Endothelial cell of umbilical vein (primary cell): ENCODE data around the gene PLEKHB2. TPM values are rescaled to one million over a fixed set of nuclear protein-coding genes. Genes with fewer than 3 reads are reported as not detected.

ENCODE experiments used
- BruUV-seq: library from RNA; stranded (reverse); fragments of 400-500 nt; replicated peaks from 2 replicates; lab custom pipeline; 2021; lab: Mats Ljungman, UMichigan
- CTCF ChIA-PET: fragments of 300-600, 350-600 bp; sonication (Branson Sonifier 250); formaldehyde crosslinking; loops from one replicate; lab custom pipeline; 2021; ENCODE audit warnings: antibody characterized with exemption, inconsistent platforms; lab: Charles Lee
- POLR2A ChIA-PET: fragments of 300-600, 350-600 bp; sonication (Branson Sonifier 250); formaldehyde crosslinking; loops from one replicate; lab custom pipeline; 2021; ENCODE audit warnings: antibody characterized with exemption, inconsistent platforms; lab: Charles Lee
- DNase-seq: peaks from one replicate; pipeline ENCODE4 v3.0.0-alpha.2; 2011; ENCODE audit warnings: low read depth, low spot score
- FAIRE-seq: peaks from 2 replicates; lab custom pipeline; 2011; peaks lifted over from hg19 to GRCh38; lab: Jason Lieb, UNC
- H2AFZ ChIP-seq: 2 replicates; pipeline ENCODE4 v1.6.0; 2012; ENCODE audit warnings: low read depth, low read length, control low read depth, inconsistent platforms
- H3K27ac ChIP-seq: 2 replicates; pipeline ENCODE4 v1.5.1; 2011; ENCODE audit warnings: low read depth, mild to moderate bottlenecking, control low read depth, low read length, moderate library complexity; ENCODE audit not compliant: insufficient read depth
- H3K27me3 ChIP-seq, 2 experiments: 2 replicates each; pipeline versions ENCODE4 v1.6.0 to v1.6.1; 2011; ENCODE audit warnings: low read length in 2 of 2, mixed read lengths in 1 of 2; ENCODE audit not compliant: control insufficient read depth in 2 of 2, insufficient read depth in 2 of 2
- H3K36me3 ChIP-seq, 2 experiments: 2 replicates in 1 of 2; 3 replicates in 1 of 2; pipeline ENCODE4 v1.5.1; 2011; ENCODE audit warnings: low read length in 2 of 2, mild to moderate bottlenecking in 1 of 2, moderate library complexity in 1 of 2; ENCODE audit not compliant: control insufficient read depth in 2 of 2, insufficient read depth in 2 of 2; ENCODE audit errors: extremely low read depth in 1 of 2
- H3K4me1 ChIP-seq: 3 replicates; pipeline ENCODE4 v1.5.1; 2011; ENCODE audit warnings: mild to moderate bottlenecking, low read length; ENCODE audit not compliant: control insufficient read depth, insufficient read depth; ENCODE audit errors: extremely low read depth
- H3K4me2 ChIP-seq: 2 replicates; pipeline ENCODE4 v1.6.1; 2011; ENCODE audit warnings: low read length, control low read depth, mixed read lengths; ENCODE audit not compliant: insufficient read depth
- H3K4me3 ChIP-seq, 3 experiments: fragments of 200-600 bp in 1 of 3; sonication (generic), shearing (Covaris generic) in 1 of 3; replicated peaks in 1 of 3; 2 replicates each; pipeline ENCODE4 v1.5.1; 2011 to 2016; ENCODE audit warnings: control low read depth in 3 of 3, low read length in 3 of 3, mild to moderate bottlenecking in 2 of 3, inconsistent platforms in 1 of 3, low read depth in 1 of 3, moderate library complexity in 1 of 3; ENCODE audit not compliant: insufficient read depth in 1 of 3
- H3K79me2 ChIP-seq: 2 replicates; pipeline ENCODE4 v1.6.0; 2012; ENCODE audit warnings: low read length, inconsistent platforms; ENCODE audit not compliant: control insufficient read depth, insufficient read depth
- H3K9ac ChIP-seq: replicated peaks from 2 replicates; pipeline ENCODE3; 2011; ENCODE audit warnings: low read length, control low read depth; ENCODE audit not compliant: insufficient read depth; ENCODE audit errors: extremely low read depth
- H3K9me1 ChIP-seq: replicated peaks from 3 replicates; pipeline ENCODE4 v1.6.0; 2011; ENCODE audit warnings: mild to moderate bottlenecking, low read length; ENCODE audit not compliant: control insufficient read depth, insufficient read depth; ENCODE audit errors: extremely low read depth
- H3K9me3 ChIP-seq: replicated peaks from 2 replicates; pipeline ENCODE4 v1.5.1; 2012; ENCODE audit warnings: low read length, inconsistent platforms; ENCODE audit not compliant: control insufficient read depth, insufficient read depth
- H4K20me1 ChIP-seq: replicated peaks from 2 replicates; pipeline ENCODE3; 2011; ENCODE audit warnings: mild to moderate bottlenecking, low read length; ENCODE audit not compliant: control insufficient read depth, insufficient read depth; ENCODE audit errors: extremely low read depth
- CTCF ChIP-seq, 2 donors: IDR thresholded peaks; 1 replicate in 1 of 2; 2 replicates in 1 of 2; pipeline ENCODE4 v1.5.1; 2011; ENCODE audit warnings: low read length in 2 of 2, mild to moderate bottlenecking in 2 of 2, moderate library complexity in 2 of 2, control low read depth in 1 of 2, inconsistent platforms in 1 of 2, low read depth in 1 of 2; ENCODE audit not compliant: insufficient read depth in 1 of 2; ENCODE audit errors: extremely low read depth in 1 of 2
- EZH2 ChIP-seq: IDR thresholded peaks from 2 replicates; pipeline ENCODE4 v1.6.1; 2012; ENCODE audit warnings: borderline replicate concordance, low read depth, mild to moderate bottlenecking, moderate library complexity, low read length, inconsistent platforms; ENCODE audit not compliant: severe bottlenecking
- FOS ChIP-seq: IDR thresholded peaks from 2 replicates; pipeline ENCODE4 v1.6.1; 2011; ENCODE audit warnings: mild to moderate bottlenecking, low read length, moderate library complexity, borderline replicate concordance; ENCODE audit not compliant: insufficient read depth
- GATA2 ChIP-seq: IDR thresholded peaks from 2 replicates; pipeline ENCODE4 v1.7.0; 2011; ENCODE audit warnings: low read depth, mild to moderate bottlenecking, moderate library complexity, mixed read lengths, low read length; ENCODE audit not compliant: insufficient read length, insufficient read depth
- JUN ChIP-seq: IDR thresholded peaks from 2 replicates; pipeline ENCODE4 v1.6.1; 2011; ENCODE audit warnings: borderline replicate concordance, low read depth; ENCODE audit not compliant: insufficient read length, insufficient read depth
- MAX ChIP-seq: IDR thresholded peaks from 2 replicates; pipeline ENCODE4 v1.6.1; 2011; ENCODE audit not compliant: insufficient read depth, insufficient read length
- MYC ChIP-seq: IDR thresholded peaks from one replicate; pipeline ENCODE4 v1.6.1; 2011; ENCODE audit warnings: mild to moderate bottlenecking, low read depth, low read length
- POLR2A ChIP-seq: IDR thresholded peaks from 2 replicates; pipeline ENCODE4 v1.6.1; 2012; ENCODE audit warnings: low read depth, mild to moderate bottlenecking, control low read depth, low read length
- POLR2AphosphoS5 ChIP-seq: IDR thresholded peaks from 2 replicates; pipeline ENCODE4 v1.6.1; 2012; ENCODE audit warnings: low read depth, mild to moderate bottlenecking, control low read depth, low read length, moderate library complexity; ENCODE audit not compliant: insufficient read depth
- dilution Hi-C: fragments of 300-500 bp; cut with MboI; formaldehyde crosslinking; loops from one replicate; pipeline ENCODE4 v1.15.0; 2019; ENCODE audit warnings: low sequenced_read_pairs; ENCODE audit not compliant: extremely low pct_ligation_motif_present
- intact Hi-C: fragments of 100-400 bp; cut with micrococcal nuclease; formaldehyde crosslinking; loops from one replicate; pipeline ENCODE4 v1.10.0; 2022
- polyA plus RNA-seq, 4 experiments: library from polyadenylated mRNA; depleted of rRNA in 3 of 4; stranded (reverse) in 3 of 4; unstranded in 1 of 4; fragments of >200 nt; gene quantifications; 2 replicates each; pipeline versions ENCODE4 v1.2.1 to v1.2.3, GENCODE V29; 2011 to 2012; ENCODE audit warnings: missing spikeins in 1 of 4
- total RNA-seq: library from RNA; stranded (reverse); gene quantifications from 2 replicates; pipeline ENCODE4 v1.2.3, GENCODE V29; 2021

The PLEKHB2 gene
- total and polyA plus RNA-seq, 2 donors (not counting 3 experiments of a cell fraction or from before 2014, with no cell fraction given): 56.5 to 56.8 TPM

GRCh38 chr2:131058920-131059319 lies 46.2 kb upstream of the PLEKHB2 start:
- H2AFZ ChIP-seq: no peak overlapping the region
- peaks cover 19 to 25% of the 10 kb centered on the region in 2 experiments for H3K36me3 ChIP-seq
- BruUV-seq: no TSS peak
- POLR2A ChIA-PET: no interaction called here
- no peak for DNase-seq
- H4K20me1 ChIP-seq: peaks cover 12% of the 10 kb centered on the region
- no peaks in the 10 kb centered on the region for H3K9me3 ChIP-seq
- H3K9me1 ChIP-seq: no peaks in the 10 kb centered on the region
- peaks cover 4% of the 10 kb centered on the region for H3K4me1 ChIP-seq
- H3K9ac ChIP-seq: no peak overlapping the region
- TF ChIP-seq JUN: no peak
- TF ChIP-seq POLR2A: no peak
- TF ChIP-seq MAX: no peak
- TF ChIP-seq MYC: no peak
- no peak for TF ChIP-seq FOS
- TF ChIP-seq POLR2AphosphoS5: no peak
- no peak for TF ChIP-seq GATA2
- TF ChIP-seq CTCF (IDR thresholded peaks at IDR 0.05; ENCODE audit: extremely low read depth in 1 of 2, insufficient read depth in 1 of 2, low read depth in 1 of 2, low read length in 2 of 2): no peak
- TF ChIP-seq EZH2: no peak
- H3K27me3 ChIP-seq: no peaks in the 10 kb centered on the region
- H3K4me3 ChIP-seq: no peak overlapping the region
- intact Hi-C loops: no loop called here
- no peak overlapping the region for H3K4me2 ChIP-seq
- no peak overlapping the region for H3K27ac ChIP-seq
- CTCF ChIA-PET: no interaction called here
- no peak for FAIRE-seq
- dilution Hi-C loops: no loop called here
- peaks cover 85% of the 10 kb centered on the region for H3K79me2 ChIP-seq
